Heart right ventricle (tissue), 16 donors: ENCODE measurements around the gene CAMSAP3. TPM values are rescaled to one million over a fixed set of nuclear protein-coding genes. Genes with fewer than 3 reads are reported as not detected.
A peak's percentile ranks its signal among the peaks of the same experiment; 100 is the strongest.

Source experiments
- ATAC-seq, 8 donors: fragments of 200-7000 bp; cut with Tn5 transposase; one replicate each; pipeline ENCODE4 v1.9.1; 2020; ENCODE audit warnings: mild to moderate bottlenecking in 8 of 8, moderate library complexity in 8 of 8, moderate number of reproducible peaks in 1 of 8
- DNase-seq, 2 donors: peaks; one replicate each; pipeline ENCODE4 v3.0.0-alpha.2; 2020
- H3K27ac ChIP-seq, 10 donors: fragments of 200-600 bp; sonication (generic) in 2 of 10; one replicate each; pipeline versions ENCODE4 v1.5.0 to v1.8.0; 2020 to 2022; ENCODE audit warnings: mild to moderate bottlenecking in 3 of 10
- H3K27me3 ChIP-seq, 7 donors: fragments of 200-600 bp; one replicate each; pipeline ENCODE4 v1.8.0; 2021 to 2022; ENCODE audit warnings: mild to moderate bottlenecking in 2 of 7
- H3K36me3 ChIP-seq, 9 donors: fragments of 200-600 bp; sonication (generic) in 1 of 9; one replicate each; pipeline versions ENCODE4 v1.5.0 to v1.8.0; 2020 to 2022; ENCODE audit warnings: mild to moderate bottlenecking in 2 of 9
- H3K4me1 ChIP-seq, 9 donors: fragments of 200-600 bp; sonication (generic) in 1 of 9; one replicate each; pipeline versions ENCODE4 v1.5.0 to v1.8.0; 2020 to 2022; ENCODE audit warnings: mild to moderate bottlenecking in 4 of 9
- H3K4me3 ChIP-seq, 10 donors: fragments of 200-600 bp; sonication (generic) in 2 of 10; one replicate each; pipeline versions ENCODE4 v1.5.0 to v1.8.0; 2020 to 2022; ENCODE audit warnings: mild to moderate bottlenecking in 7 of 10, moderate library complexity in 2 of 10
- H3K9me3 ChIP-seq, 11 donors: fragments of 200-600 bp in 10 of 11; sonication (generic) in 2 of 11; one replicate each; pipeline versions ENCODE4 v1.5.0 to v1.8.0; 2013 to 2022; ENCODE audit warnings: mild to moderate bottlenecking in 2 of 11, control low read depth in 1 of 11, moderate library complexity in 1 of 11
- WGBS, 2 donors: extraction: QIAGEN DNeasy Blood & Tissue Kit; methylation state at CpG; one replicate each; pipeline ENCODE4 v1.1.7; 2013; ENCODE audit warnings: inconsistent platforms in 1 of 2; 5-methylcytosine and 5-hydroxymethylcytosine counted together
- intact Hi-C, 10 donors: fragments of 100-400 bp; cut with DNase I; formaldehyde crosslinking; loops; one replicate each; pipeline versions ENCODE4 v1.11.1 to v1.14.2; 2022
- polyA plus RNA-seq, 2 donors: library from polyadenylated mRNA; stranded (reverse); fragments of 200-250 nt; gene quantifications; one replicate each; pipeline ENCODE4 v1.2.3, GENCODE V29; 2013
- total RNA-seq, 10 donors: library from RNA; stranded (reverse); fragmentation: NEBNext Ultra II Directional in 3 of 10; extraction: Animal tissue kit (Norgen Biotek cat#: 25700) in 3 of 10; gene quantifications; one replicate each; pipeline versions ENCODE4 v1.2.1 to v1.2.4, GENCODE V29; 2021 to 2023
- TF ChIP-seq, protein P1 (sequence below), 9 donors: fragments of 200-600 bp; sonication (generic) in 2 of 9; IDR thresholded peaks; one replicate each; pipeline versions ENCODE4 v1.5.0 to v1.8.0; 2021 to 2022; ENCODE audit warnings: antibody characterized with exemption in 9 of 9, mild to moderate bottlenecking in 5 of 9, moderate library complexity in 1 of 9
- donor health status: Arrhythmogenic right ventricular cardiomyopathy.
- donor health status: ischemic (EF 13 %, LVEDD 7.1; RV severe dilation, severe dysfunction).
- donor health status: healthy with polysubstance abuse.
- donor health status: DM: no; HTN: yes; CAD: no.
- donor health status: DM: no; HTN: no; CAD: no.
- donor health status: ischemic (EF 25% LVEDD 6.9; RV normal size, moderate dysfunction).
- donor health status: ischemic (EF 25% LVEDD 5.7; RV mildly dilated, moderate dysfunction).
- donor health status: healthy.
- donor health status: DM: yes; HTN: yes; CAD: no.
- donor health status: Ischemic cardiomyopathy.
- donor health status: ischemic (EF 35%, LVEDD 5.7; RV mildly dilated, moderate dysfunction).
- donor health status: nonischemic (EF 11% LVEDD 7.7; RV severe dilation, severe dysfunction).
- donor health status: DM: yes; HTN: yes; CAD: no.
- donor health status: PGD.
- donor health status: ischemic (EF 29% LVEDD 5.4; RV normal size, mild dysfunction).
- donor health status: nonischemic (EF 23%, LVEDD 6.1; RV moderate dilation, normal function).

Gene CAMSAP3
- total and polyA plus RNA-seq, 12 donors: 0.03 to 2.0 (median 0.29) TPM

GRCh38 chr19:7627166-7627565 is 31.5 kb downstream of the CAMSAP3 start:
- TF ChIP-seq, protein P1, sequence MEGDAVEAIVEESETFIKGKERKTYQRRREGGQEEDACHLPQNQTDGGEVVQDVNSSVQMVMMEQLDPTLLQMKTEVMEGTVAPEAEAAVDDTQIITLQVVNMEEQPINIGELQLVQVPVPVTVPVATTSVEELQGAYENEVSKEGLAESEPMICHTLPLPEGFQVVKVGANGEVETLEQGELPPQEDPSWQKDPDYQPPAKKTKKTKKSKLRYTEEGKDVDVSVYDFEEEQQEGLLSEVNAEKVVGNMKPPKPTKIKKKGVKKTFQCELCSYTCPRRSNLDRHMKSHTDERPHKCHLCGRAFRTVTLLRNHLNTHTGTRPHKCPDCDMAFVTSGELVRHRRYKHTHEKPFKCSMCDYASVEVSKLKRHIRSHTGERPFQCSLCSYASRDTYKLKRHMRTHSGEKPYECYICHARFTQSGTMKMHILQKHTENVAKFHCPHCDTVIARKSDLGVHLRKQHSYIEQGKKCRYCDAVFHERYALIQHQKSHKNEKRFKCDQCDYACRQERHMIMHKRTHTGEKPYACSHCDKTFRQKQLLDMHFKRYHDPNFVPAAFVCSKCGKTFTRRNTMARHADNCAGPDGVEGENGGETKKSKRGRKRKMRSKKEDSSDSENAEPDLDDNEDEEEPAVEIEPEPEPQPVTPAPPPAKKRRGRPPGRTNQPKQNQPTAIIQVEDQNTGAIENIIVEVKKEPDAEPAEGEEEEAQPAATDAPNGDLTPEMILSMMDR (IDR thresholded peaks at IDR 0.05): no peak
- Histone ChIP-seq H3K27me3 (no peaks in the 10 kb centered on the region), H3K9me3 (no peaks in the 10 kb centered on the region), H3K27ac (no peak overlapping the region), H3K4me3 (no peak overlapping the region), H3K36me3 (peaks cover 0 to 60% (median 26%) of the 10 kb centered on the region in 9 donors), H3K4me1 (peaks cover 11 to 39% (median 30%) of the 10 kb centered on the region in 9 donors)
- WGBS, 2 donors: 90 to 96% methylated on average over 24 of the region's 24 CpGs
- intact Hi-C loops: loop anchor here in 1 of 10 donors (5.0 kb wide), 1 partner anchor 90 kb away; the partner anchor contains the start of gene PNPLA6
- DNase-seq: no peak
- ATAC-seq: no peak

DNA sequence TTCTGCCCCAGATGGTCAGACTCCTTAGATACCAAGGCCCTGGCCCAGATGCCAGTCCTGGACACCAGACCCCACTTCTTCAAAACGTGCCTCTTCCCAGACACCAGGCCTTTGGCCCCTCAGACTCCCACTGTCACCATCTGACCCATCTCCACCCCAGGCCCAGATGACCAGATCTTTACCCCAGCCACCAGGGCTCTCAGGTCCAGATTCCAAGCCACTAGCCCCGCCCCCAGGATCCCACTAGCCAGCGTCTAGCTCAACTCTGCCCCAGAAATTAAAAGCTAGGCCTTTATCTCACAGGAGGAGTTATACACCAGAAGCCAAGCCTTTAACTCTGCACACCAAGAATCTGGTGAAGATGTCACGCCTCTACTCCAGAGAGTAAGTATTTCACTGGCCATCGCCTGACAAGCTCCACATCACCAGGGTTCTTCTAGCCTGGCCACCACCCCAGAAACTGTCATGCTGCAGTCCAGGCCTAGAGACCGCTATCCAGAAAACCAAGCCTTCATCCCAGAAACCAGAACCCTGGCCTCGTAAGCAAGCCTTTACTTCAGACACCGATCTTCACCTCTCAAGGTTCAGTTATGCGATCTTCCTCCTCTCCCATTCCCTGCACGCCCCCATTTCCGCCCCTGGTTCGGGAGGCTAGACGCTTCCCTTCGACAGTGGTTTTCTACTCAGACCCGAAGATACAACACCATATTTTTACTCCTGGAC is 33.1 kb downstream of the CAMSAP3 start:
- H3K9me3 ChIP-seq: no peaks in the 10 kb centered on the region
- H3K4me3 ChIP-seq: peak overlapping the region; percentile 71 to 95 (median 88)
- H3K27me3 ChIP-seq: no peaks in the 10 kb centered on the region
- DNase-seq (no peak), ATAC-seq (no peak)
- peak overlapping the region in 9 of 10 donors; percentile 54 to 89 (median 76) for H3K27ac ChIP-seq
- TF ChIP-seq, protein P1 (IDR thresholded peaks at IDR 0.05): no peak
- intact Hi-C loops: loop anchor here in 1 of 10 donors (5.0 kb wide), 1 partner anchor 91 kb away; the partner anchor contains the start of gene PNPLA6
- 5% methylated on average over 15 of the region's 15 CpGs for WGBS, 2 donors
- H3K36me3 ChIP-seq: peaks cover 0 to 50% (median 10%) of the 10 kb centered on the region in 9 donors
- peaks cover 11 to 39% (median 30%) of the 10 kb centered on the region in 9 donors for H3K4me1 ChIP-seq

- TF ChIP-seq, protein P1 (IDR thresholded peaks at IDR 0.05): no peak
- ATAC-seq (peak; percentile 96 to 99 (median 98)), DNase-seq (peak; percentile 91 to 98)
- WGBS, 2 donors: 0 to 1% methylated on average over 40 of the region's 40 CpGs
- peak within 1 kb of the TSS in 9 of 10 donors; percentile 54 to 89 (median 76) for H3K27ac ChIP-seq
- no peaks in the 10 kb centered on the region for H3K9me3 ChIP-seq
- intact Hi-C loops: loop anchor here in 1 of 10 donors (2.0 to 5.0 kb wide), 2 partner anchors 51 to 92 kb away; partner anchors contain the start of genes PNPLA6 and TRAPPC5
- H3K27me3 ChIP-seq: no peaks in the 10 kb centered on the region
- peaks cover 0 to 42% (median 9%) of the 10 kb centered on the region in 9 donors for H3K36me3 ChIP-seq
- H3K4me1 ChIP-seq: peaks cover 11 to 39% (median 30%) of the 10 kb centered on the region in 9 donors
- peak within 1 kb of the TSS; percentile 71 to 95 (median 88) for H3K4me3 ChIP-seq
Observed at GRCh38 chr19:7629347-7630054, 33.8 kb downstream of the CAMSAP3 start, which contains the start of the genes PET100 and XAB2. Gene PET100 (plus strand): TSS chr19:7629793. CDS start chr19:7629834, 41 bp downstream. Gene XAB2 (minus strand): TSS chr19:7629545. CDS start chr19:7629527, 18 bp downstream.

DNA sequence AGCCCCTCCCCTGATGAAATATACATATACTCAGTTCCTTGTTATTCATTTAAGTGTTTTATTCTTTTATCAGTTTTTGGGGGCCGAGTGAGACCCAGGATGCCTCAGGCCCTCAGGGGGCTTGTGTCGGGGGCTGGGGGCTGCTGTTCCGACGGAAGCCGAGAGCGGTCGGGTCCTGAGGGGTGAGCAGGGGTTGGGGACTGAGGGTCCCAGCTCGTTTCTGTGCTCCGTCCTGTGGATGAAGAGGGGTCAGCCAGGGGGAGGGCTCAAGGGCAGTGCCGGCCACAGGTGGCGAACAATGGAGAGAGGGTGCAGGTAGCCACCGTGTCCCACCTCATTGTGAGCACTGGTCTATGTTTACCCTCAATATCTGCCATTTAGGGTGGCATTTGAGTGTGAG is 35.9 kb downstream of the CAMSAP3 start:
- 90 to 93% methylated on average over 12 of the region's 12 CpGs for WGBS, 2 donors

More for the DNA sequence above, 35.9 kb downstream of the CAMSAP3 start:
- intact Hi-C loops: loop anchor here in 1 of 10 donors (2.0 kb wide), 1 partner anchor 49 kb away; the partner anchor contains the start of gene TRAPPC5
- H3K4me1 ChIP-seq: peaks cover 11 to 46% (median 34%) of the 10 kb centered on the region in 9 donors
- no peak overlapping the region for H3K4me3 ChIP-seq
- H3K36me3 ChIP-seq: peaks cover 0 to 21% (median 0%) of the 10 kb centered on the region in 9 donors
- no peak overlapping the region for H3K27ac ChIP-seq
- TF ChIP-seq, protein P1 (IDR thresholded peaks at IDR 0.05): no peak
- no peak for DNase-seq
- H3K27me3 ChIP-seq: peaks cover 0 to 11% (median 6%) of the 10 kb centered on the region in 7 donors
- H3K9me3 ChIP-seq: no peaks in the 10 kb centered on the region
- ATAC-seq: no peak
